Lower leg skin (tissue), 3 donors: Measurements from ENCODE around the gene FAM216A.

ENCODE experiments used
- POLR2A ChIP-seq, 2 donors: fragments of 450-650 bp; IDR thresholded peaks; one replicate each; pipeline ENCODE4 v1.6.1; 2016 to 2017; ENCODE audit warnings: antibody characterized with exemption in 2 of 2, mild to moderate bottlenecking in 1 of 2, moderate library complexity in 1 of 2
- TF ChIP-seq, protein P1 (sequence below), 3 donors: fragments of 450-650 bp; IDR thresholded peaks; one replicate each; pipeline ENCODE4 v1.5.1; 2016; ENCODE audit warnings: antibody characterized with exemption in 3 of 3, mild to moderate bottlenecking in 3 of 3, moderate library complexity in 2 of 3

DNA sequence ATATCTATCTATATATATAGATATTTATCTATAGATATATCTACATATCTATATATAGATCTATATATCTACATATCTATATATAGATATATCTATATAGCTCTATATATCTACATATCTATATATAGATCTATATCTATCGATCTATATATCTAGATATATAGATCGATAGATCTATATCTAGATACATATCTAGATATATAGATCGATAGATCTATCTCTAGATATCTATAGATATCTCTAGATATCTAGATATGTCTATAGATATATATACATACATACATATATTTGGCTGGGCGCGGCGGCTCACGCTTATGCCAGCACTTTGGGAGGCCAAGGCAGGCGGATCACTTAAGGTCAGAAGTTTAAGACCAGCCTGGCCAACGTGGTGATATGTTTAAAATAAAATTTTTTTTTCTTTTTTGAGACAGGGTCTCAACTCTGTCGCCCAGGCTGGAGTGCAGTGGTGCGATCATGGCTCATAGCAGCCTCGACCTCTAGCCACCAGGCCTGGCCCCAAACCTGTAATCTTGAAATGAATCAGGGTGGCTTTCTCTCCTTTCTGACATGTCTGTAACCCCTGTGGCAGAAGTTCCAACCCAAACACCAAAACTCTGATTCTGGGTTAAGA lies 36.6 kb upstream of the FAM216A start:
- TF ChIP-seq, protein P1, sequence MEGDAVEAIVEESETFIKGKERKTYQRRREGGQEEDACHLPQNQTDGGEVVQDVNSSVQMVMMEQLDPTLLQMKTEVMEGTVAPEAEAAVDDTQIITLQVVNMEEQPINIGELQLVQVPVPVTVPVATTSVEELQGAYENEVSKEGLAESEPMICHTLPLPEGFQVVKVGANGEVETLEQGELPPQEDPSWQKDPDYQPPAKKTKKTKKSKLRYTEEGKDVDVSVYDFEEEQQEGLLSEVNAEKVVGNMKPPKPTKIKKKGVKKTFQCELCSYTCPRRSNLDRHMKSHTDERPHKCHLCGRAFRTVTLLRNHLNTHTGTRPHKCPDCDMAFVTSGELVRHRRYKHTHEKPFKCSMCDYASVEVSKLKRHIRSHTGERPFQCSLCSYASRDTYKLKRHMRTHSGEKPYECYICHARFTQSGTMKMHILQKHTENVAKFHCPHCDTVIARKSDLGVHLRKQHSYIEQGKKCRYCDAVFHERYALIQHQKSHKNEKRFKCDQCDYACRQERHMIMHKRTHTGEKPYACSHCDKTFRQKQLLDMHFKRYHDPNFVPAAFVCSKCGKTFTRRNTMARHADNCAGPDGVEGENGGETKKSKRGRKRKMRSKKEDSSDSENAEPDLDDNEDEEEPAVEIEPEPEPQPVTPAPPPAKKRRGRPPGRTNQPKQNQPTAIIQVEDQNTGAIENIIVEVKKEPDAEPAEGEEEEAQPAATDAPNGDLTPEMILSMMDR (IDR thresholded peaks at IDR 0.05) = no peak
- no peak for TF ChIP-seq POLR2A (IDR thresholded peaks at IDR 0.05)
